GM18511 (cell line): ENCODE data around the gene INSYN2A.

Source experiments
- ATAC-seq: cut with Tn5 transposase; IDR thresholded peaks from one replicate; pipeline ENCODE4 v1.9.1; 2021; ENCODE audit warnings: mild to moderate bottlenecking, moderate library complexity; ENCODE audit not compliant: unreplicated experiment

INSYN2A gene

GRCh38 chr10:127154831-127155620 lies 41.4 kb downstream of the INSYN2A start:
- no peak for ATAC-seq

GRCh38 chr10:127153181-127153580 lies 43.2 kb downstream of the INSYN2A start:
- ATAC-seq: no peak

- ATAC-seq: no peak
Measured at GRCh38 chr10:127151981-127152699, 44.3 kb downstream of the INSYN2A start.

- ATAC-seq: no peak
Measured at GRCh38 chr10:127151541-127151940, 44.9 kb downstream of the INSYN2A start.

GRCh38 chr10:127150136-127150535 lies 46.3 kb downstream of the INSYN2A start:
- no peak for ATAC-seq

GRCh38 chr10:127149501-127150081 lies 46.8 kb downstream of the INSYN2A start:
- no peak for ATAC-seq

- ATAC-seq: no peak
Measured at GRCh38 chr10:127148933-127149220, 47.5 kb downstream of the INSYN2A start.

GRCh38 chr10:127148066-127148932 lies 48.1 kb downstream of the INSYN2A start:
- ATAC-seq: no peak

GRCh38 chr10:127146661-127147060 lies 49.7 kb downstream of the INSYN2A start:
- no peak for ATAC-seq
